Measurements from ENCODE around the gene NDST1.

Gene NDST1

GRCh38 chr5:150507474-150508276 is at the start of gene NDST1:
TSS of gene NDST1 (plus strand) at chr5:150508131. CDS start at chr5:150521255, 13,124 bp downstream.
- TF ChIP-seq, protein P1, sequence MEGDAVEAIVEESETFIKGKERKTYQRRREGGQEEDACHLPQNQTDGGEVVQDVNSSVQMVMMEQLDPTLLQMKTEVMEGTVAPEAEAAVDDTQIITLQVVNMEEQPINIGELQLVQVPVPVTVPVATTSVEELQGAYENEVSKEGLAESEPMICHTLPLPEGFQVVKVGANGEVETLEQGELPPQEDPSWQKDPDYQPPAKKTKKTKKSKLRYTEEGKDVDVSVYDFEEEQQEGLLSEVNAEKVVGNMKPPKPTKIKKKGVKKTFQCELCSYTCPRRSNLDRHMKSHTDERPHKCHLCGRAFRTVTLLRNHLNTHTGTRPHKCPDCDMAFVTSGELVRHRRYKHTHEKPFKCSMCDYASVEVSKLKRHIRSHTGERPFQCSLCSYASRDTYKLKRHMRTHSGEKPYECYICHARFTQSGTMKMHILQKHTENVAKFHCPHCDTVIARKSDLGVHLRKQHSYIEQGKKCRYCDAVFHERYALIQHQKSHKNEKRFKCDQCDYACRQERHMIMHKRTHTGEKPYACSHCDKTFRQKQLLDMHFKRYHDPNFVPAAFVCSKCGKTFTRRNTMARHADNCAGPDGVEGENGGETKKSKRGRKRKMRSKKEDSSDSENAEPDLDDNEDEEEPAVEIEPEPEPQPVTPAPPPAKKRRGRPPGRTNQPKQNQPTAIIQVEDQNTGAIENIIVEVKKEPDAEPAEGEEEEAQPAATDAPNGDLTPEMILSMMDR (IDR thresholded peaks at IDR 0.05; ENCODE audit: low read depth, low read length, poor library complexity, severe bottlenecking): no peak
- TF ChIP-seq EZH2phosphoT487 (IDR thresholded peaks at IDR 0.05; ENCODE audit: borderline replicate concordance, low read length): no peak
- Histone ChIP-seq H3K27me3 (ENCODE audit: control insufficient read depth, low read length) (no peaks in the 10 kb centered on the region), H3K9me2 (replicated peaks; ENCODE audit: control insufficient read depth, low read length) (no peaks in the 10 kb centered on the region), H4K20me1 (ENCODE audit: control insufficient read depth, insufficient read depth, low read depth, low read length) (peaks cover 3% of the 10 kb centered on the region; the same call in 1 of the 2 replicates), H3K9me3 (ENCODE audit: control insufficient read depth, insufficient read depth, low read length) (no peaks in the 10 kb centered on the region), H3K4me3 (ENCODE audit: low read length) (no peak within 1 kb of the TSS), H3K79me2 (ENCODE audit: control insufficient read depth, low read length) (peaks cover 20% of the 10 kb centered on the region), H3K4me1 (ENCODE audit: control insufficient read depth, low read length) (no peaks in the 10 kb centered on the region), H3K36me3 (ENCODE audit: control insufficient read depth, low read length) (no peaks in the 10 kb centered on the region), H3F3A (ENCODE audit: control insufficient read depth, insufficient read depth) (no peaks in the 10 kb centered on the region), H3K27ac (ENCODE audit: low read depth, low read length) (no peak within 1 kb of the TSS), H3K4me2 (ENCODE audit: low read length) (no peak within 1 kb of the TSS)

DNA sequence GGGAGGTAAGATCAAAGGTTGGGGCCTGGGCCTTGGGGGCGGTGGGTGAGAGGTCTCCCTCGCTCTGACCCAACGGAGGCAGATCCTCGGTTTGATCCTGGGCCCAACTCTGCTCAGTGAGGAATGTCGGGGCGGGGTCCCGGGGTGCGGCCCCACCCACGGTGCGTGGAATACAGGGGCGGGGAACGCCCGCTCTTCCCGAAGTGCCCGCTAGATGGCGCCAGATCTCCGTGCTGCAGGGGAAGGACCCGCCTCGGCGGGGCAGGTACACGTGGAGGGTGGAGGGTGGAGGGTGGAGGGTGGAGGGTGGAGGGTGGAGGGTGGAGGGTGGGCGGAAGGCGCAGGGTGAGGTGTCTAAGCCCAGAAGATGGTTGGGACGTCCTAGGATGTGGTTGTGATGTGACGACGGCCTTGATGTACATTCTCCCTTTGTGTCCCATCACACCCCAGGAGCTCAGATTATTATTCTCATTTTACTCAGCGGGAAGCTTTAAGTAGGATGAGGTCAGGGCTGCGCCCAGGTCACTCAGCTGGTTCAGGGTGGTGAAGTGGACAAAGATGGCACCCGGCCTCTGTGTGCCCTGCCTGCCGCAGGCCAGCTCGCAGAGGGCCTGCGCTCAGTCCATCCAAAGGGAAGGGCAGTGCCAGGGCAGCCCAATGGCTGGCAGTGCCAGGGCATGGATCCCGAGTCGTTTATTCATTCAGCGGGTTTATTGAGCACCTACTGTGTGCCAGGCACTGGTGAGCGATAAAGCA is 49.0 kb upstream of the NDST1 start:
- Histone ChIP-seq H3K27ac (ENCODE audit: low read depth, low read length) (peak overlapping the region; percentile 13; the same call in 1 of the 2 replicates), H3K79me2 (ENCODE audit: control insufficient read depth, low read length) (no peaks in the 10 kb centered on the region), H3K4me1 (ENCODE audit: control insufficient read depth, low read length) (peaks cover 88% of the 10 kb centered on the region), H4K20me1 (ENCODE audit: control insufficient read depth, insufficient read depth, low read depth, low read length) (no peaks in the 10 kb centered on the region), H3K9me2 (replicated peaks; ENCODE audit: control insufficient read depth, low read length) (no peaks in the 10 kb centered on the region), H3K27me3 (ENCODE audit: control insufficient read depth, low read length) (no peaks in the 10 kb centered on the region), H3K4me2 (ENCODE audit: low read length) (peak overlapping the region; percentile 79), H3K4me3 (ENCODE audit: low read length) (peak overlapping the region; percentile 65), H3K9me3 (ENCODE audit: control insufficient read depth, insufficient read depth, low read length) (no peaks in the 10 kb centered on the region), H3K36me3 (ENCODE audit: control insufficient read depth, low read length) (no peaks in the 10 kb centered on the region), H3F3A (ENCODE audit: control insufficient read depth, insufficient read depth) (peaks cover 15% of the 10 kb centered on the region)
- no peak for TF ChIP-seq EZH2phosphoT487 (IDR thresholded peaks at IDR 0.05; ENCODE audit: borderline replicate concordance, low read length)
- TF ChIP-seq, protein P1 (IDR thresholded peaks at IDR 0.05; ENCODE audit: low read depth, low read length, poor library complexity, severe bottlenecking): peak; percentile 72

GRCh38 chr5:150460781-150461180 is 47.1 kb upstream of the NDST1 start:
- no peaks in the 10 kb centered on the region for H4K20me1 ChIP-seq (ENCODE audit: control insufficient read depth, insufficient read depth, low read depth, low read length)
- no peaks in the 10 kb centered on the region for H3K9me3 ChIP-seq (ENCODE audit: control insufficient read depth, insufficient read depth, low read length)
- H3K4me1 ChIP-seq (ENCODE audit: control insufficient read depth, low read length): peaks cover 83% of the 10 kb centered on the region
- H3K36me3 ChIP-seq (ENCODE audit: control insufficient read depth, low read length): no peaks in the 10 kb centered on the region
- H3K4me3 ChIP-seq (ENCODE audit: low read length): peak overlapping the region; percentile 55
- peak overlapping the region; percentile 76 for H3K27ac ChIP-seq (ENCODE audit: low read depth, low read length)
- no peaks in the 10 kb centered on the region for H3K27me3 ChIP-seq (ENCODE audit: control insufficient read depth, low read length)
- no peaks in the 10 kb centered on the region for H3K79me2 ChIP-seq (ENCODE audit: control insufficient read depth, low read length)
- H3K9me2 ChIP-seq (replicated peaks; ENCODE audit: control insufficient read depth, low read length): no peaks in the 10 kb centered on the region
- H3F3A ChIP-seq (ENCODE audit: control insufficient read depth, insufficient read depth): peaks cover 11% of the 10 kb centered on the region
- TF ChIP-seq, protein P1 (IDR thresholded peaks at IDR 0.05; ENCODE audit: low read depth, low read length, poor library complexity, severe bottlenecking): no peak
- TF ChIP-seq EZH2phosphoT487 (IDR thresholded peaks at IDR 0.05; ENCODE audit: borderline replicate concordance, low read length): no peak
- peak overlapping the region; percentile 84 for H3K4me2 ChIP-seq (ENCODE audit: low read length)
